ENCODE results near the gene GALP.

GALP gene

DNA sequence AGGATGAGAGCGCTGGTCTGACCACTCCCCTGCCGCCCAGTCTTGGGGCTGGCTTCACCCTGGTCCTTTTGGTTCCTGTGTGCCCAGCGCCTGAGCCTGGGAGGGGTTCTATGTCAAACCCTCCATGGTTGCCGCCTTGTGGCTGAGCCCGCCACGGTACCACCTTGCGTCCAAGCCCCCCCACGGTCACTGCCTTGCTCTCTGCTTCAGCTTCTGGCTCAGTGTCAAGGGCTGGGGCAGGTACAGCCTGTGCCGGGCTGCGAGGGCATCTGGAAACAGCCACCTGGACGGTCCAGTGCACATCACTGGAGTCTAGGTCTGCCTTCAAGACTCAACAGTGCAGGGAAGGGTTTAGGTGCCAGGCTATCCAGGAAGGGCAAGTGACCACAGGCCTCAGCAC is 14.3 kb upstream of the GALP start:
- H3K4me3 ChIP-seq (ENCODE audit: low read depth, low read length): no peak overlapping the region
- CTCF ChIA-PET: interaction anchor here (2.5 kb wide), 1 partner anchor 10 kb away, joined by 7 read pairs; no protein-coding TSS in a partner anchor
- POLR2A ChIA-PET: no interaction called here
- no peak for DNase-seq (ENCODE audit: low read depth, low spot score)
- TF ChIP-seq CTCF (IDR thresholded peaks at IDR 0.05; ENCODE audit: insufficient read depth, low read length, missing control alignments): no peak

- TF ChIP-seq CTCF (IDR thresholded peaks at IDR 0.05; ENCODE audit: insufficient read depth, low read length, missing control alignments): no peak
- ChIA-PET POLR2A (no interaction called here), CTCF (interaction anchor here (2.5 kb wide), 1 partner anchor 10 kb away, joined by 7 read pairs; no protein-coding TSS in a partner anchor)
- H3K4me3 ChIP-seq (ENCODE audit: low read depth, low read length): no peak overlapping the region
- DNase-seq (ENCODE audit: low read depth, low spot score): no peak
These were observed 13.6 kb upstream of the GALP start for GRCh38 chr19:56162258-56162657.

GRCh38 chr19:56163097-56163496 is 12.7 kb upstream of the GALP start:
- no peak for DNase-seq (ENCODE audit: low read depth, low spot score)
- ChIA-PET CTCF (interaction anchor here (1.4 kb wide), 1 partner anchor 87 kb away, joined by 3 read pairs; no protein-coding TSS in a partner anchor), POLR2A (no interaction called here)
- TF ChIP-seq CTCF (IDR thresholded peaks at IDR 0.05; ENCODE audit: insufficient read depth, low read length, missing control alignments): no peak
- no peak overlapping the region for H3K4me3 ChIP-seq (ENCODE audit: low read depth, low read length)

GRCh38 chr19:56167064-56167578 is 8.7 kb upstream of the GALP start:
- ChIA-PET POLR2A (no interaction called here), CTCF (interaction anchor here (1.1 to 11.0 kb wide), 3 partner anchors 9 to 89 kb away, joined by 3 to 202 read pairs (median 5); no protein-coding TSS in a partner anchor)
- no peak for TF ChIP-seq CTCF (IDR thresholded peaks at IDR 0.05; ENCODE audit: insufficient read depth, low read length, missing control alignments)
- DNase-seq (ENCODE audit: low read depth, low spot score): no peak
- no peak overlapping the region for H3K4me3 ChIP-seq (ENCODE audit: low read depth, low read length)

DNA sequence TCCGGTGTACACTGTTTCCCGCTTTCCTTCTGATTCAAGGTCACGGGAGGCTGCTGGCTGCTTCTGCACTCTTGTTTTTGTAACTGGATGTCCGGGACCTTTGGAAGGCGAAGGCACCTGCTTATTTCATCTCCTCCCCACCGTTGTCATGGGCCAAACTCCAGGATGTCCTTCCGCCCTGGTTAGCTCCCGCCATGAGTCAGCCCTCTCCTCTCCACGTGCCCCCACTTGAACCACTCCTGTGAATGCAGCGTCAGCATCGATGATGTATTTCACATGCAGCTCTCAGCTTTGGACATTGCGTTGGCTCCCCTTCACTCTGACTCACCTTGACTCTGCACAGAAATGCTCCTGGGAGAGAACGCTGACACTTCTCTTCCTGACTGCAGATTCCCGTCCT is 5.5 kb upstream of the GALP start:
- TF ChIP-seq CTCF (IDR thresholded peaks at IDR 0.05; ENCODE audit: insufficient read depth, low read length, missing control alignments): no peak
- CTCF ChIA-PET: interaction anchor here (1.4 to 11.0 kb wide), 2 partner anchors 92 to 104 kb away, joined by 4 to 202 read pairs; no protein-coding TSS in a partner anchor
- POLR2A ChIA-PET: no interaction called here
- DNase-seq (ENCODE audit: low read depth, low spot score): no peak
- no peak overlapping the region for H3K4me3 ChIP-seq (ENCODE audit: low read depth, low read length)

DNA sequence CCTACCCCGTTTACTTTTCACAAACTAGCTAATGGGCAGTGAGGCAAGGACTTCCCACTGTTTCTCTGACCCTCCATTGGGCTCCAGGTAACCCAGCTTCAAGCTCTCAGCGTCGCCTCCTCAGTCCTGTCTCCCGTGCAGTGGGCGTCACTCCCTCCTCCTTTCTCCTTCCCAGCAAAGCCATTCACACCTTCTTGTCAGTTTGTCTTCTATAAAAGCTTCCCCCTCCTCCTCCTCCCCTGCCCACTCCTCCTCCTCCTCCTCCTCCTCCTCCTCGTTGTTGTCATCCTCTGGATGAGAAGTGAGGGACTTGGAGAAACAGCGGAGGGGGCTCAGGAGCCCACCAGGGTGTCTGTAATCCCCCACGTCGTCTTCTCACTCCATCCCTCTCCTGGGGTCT is 1.7 kb upstream of the GALP start:
- POLR2A ChIA-PET: no interaction called here
- DNase-seq (ENCODE audit: low read depth, low spot score): no peak
- CTCF ChIA-PET: interaction anchor here (11.0 kb wide), 1 partner anchor 96 kb away, joined by 202 read pairs; no protein-coding TSS in a partner anchor
- no peak for TF ChIP-seq CTCF (IDR thresholded peaks at IDR 0.05; ENCODE audit: insufficient read depth, low read length, missing control alignments)
- no peak overlapping the region for H3K4me3 ChIP-seq (ENCODE audit: low read depth, low read length)
